ENCODE measurements around the gene PARP3.

DNA sequence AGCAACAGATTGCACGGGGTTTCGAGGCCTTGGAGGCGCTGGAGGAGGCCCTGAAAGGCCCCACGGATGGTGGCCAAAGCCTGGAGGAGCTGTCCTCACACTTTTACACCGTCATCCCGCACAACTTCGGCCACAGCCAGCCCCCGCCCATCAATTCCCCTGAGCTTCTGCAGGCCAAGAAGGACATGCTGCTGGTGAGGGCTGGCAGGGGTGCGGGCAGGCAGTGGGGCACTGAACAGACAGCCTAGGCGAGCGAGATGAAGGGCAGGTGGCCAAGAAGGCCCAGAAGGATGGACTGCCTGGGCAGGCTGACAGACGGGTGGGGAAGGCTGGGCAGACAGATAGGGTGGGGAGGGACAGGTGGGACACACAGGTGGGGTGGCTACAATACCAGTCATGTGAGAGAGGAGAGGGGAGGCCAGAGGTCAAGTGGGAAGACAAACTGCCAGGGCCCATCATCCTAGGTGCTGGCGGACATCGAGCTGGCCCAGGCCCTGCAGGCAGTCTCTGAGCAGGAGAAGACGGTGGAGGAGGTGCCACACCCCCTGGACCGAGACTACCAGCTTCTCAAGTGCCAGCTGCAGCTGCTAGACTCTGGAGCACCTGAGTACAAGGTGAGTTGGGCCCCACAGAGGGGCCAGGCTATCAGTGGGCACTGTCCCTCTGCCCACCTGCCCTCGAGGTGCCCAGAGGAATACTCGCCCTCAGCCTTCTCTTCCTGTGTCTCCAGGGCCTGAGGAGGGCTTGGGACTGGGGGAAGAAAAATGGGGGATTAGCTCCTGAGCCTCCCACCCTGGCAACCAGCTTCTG, 3.1 kb downstream of the PARP3 start:
- no peak for TF ChIP-seq CEBPB (IDR thresholded peaks at IDR 0.05)
- TF ChIP-seq, protein P1, sequence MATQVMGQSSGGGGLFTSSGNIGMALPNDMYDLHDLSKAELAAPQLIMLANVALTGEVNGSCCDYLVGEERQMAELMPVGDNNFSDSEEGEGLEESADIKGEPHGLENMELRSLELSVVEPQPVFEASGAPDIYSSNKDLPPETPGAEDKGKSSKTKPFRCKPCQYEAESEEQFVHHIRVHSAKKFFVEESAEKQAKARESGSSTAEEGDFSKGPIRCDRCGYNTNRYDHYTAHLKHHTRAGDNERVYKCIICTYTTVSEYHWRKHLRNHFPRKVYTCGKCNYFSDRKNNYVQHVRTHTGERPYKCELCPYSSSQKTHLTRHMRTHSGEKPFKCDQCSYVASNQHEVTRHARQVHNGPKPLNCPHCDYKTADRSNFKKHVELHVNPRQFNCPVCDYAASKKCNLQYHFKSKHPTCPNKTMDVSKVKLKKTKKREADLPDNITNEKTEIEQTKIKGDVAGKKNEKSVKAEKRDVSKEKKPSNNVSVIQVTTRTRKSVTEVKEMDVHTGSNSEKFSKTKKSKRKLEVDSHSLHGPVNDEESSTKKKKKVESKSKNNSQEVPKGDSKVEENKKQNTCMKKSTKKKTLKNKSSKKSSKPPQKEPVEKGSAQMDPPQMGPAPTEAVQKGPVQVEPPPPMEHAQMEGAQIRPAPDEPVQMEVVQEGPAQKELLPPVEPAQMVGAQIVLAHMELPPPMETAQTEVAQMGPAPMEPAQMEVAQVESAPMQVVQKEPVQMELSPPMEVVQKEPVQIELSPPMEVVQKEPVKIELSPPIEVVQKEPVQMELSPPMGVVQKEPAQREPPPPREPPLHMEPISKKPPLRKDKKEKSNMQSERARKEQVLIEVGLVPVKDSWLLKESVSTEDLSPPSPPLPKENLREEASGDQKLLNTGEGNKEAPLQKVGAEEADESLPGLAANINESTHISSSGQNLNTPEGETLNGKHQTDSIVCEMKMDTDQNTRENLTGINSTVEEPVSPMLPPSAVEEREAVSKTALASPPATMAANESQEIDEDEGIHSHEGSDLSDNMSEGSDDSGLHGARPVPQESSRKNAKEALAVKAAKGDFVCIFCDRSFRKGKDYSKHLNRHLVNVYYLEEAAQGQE (IDR thresholded peaks at IDR 0.05; ENCODE audit: low read depth): no peak
- no peak for TF ChIP-seq TEAD4 (IDR thresholded peaks at IDR 0.05)
- TF ChIP-seq, protein P2, sequence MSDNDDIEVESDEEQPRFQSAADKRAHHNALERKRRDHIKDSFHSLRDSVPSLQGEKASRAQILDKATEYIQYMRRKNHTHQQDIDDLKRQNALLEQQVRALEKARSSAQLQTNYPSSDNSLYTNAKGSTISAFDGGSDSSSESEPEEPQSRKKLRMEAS (IDR thresholded peaks at IDR 0.05): no peak
- TF ChIP-seq EP300 (IDR thresholded peaks at IDR 0.05; ENCODE audit: borderline replicate concordance): no peak
- TF ChIP-seq NFIC (IDR thresholded peaks at IDR 0.05): no peak
- TF ChIP-seq, protein P3, sequence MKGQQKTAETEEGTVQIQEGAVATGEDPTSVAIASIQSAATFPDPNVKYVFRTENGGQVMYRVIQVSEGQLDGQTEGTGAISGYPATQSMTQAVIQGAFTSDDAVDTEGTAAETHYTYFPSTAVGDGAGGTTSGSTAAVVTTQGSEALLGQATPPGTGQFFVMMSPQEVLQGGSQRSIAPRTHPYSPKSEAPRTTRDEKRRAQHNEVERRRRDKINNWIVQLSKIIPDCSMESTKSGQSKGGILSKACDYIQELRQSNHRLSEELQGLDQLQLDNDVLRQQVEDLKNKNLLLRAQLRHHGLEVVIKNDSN (IDR thresholded peaks at IDR 0.05): no peak
- TF ChIP-seq TAF1 (IDR thresholded peaks at IDR 0.05; ENCODE audit: low read depth): no peak
- TF ChIP-seq CREB1 (IDR thresholded peaks at IDR 0.05; ENCODE audit: low read depth): no peak
- no peak for TF ChIP-seq YY1 (IDR thresholded peaks at IDR 0.05; ENCODE audit: low read depth)
- TF ChIP-seq ZBTB7A (IDR thresholded peaks at IDR 0.05; ENCODE audit: low read depth): no peak
- no peak for TF ChIP-seq TCF12 (IDR thresholded peaks at IDR 0.05; ENCODE audit: low read depth)
- TF ChIP-seq RAD21 (IDR thresholded peaks at IDR 0.05; ENCODE audit: low read depth): no peak
